Measurements from ENCODE around the gene GLIS1. TPM values are rescaled to one million over a fixed set of nuclear protein-coding genes. Genes with fewer than 3 reads are reported as not detected.

GLIS1 gene
- total and polyA plus RNA-seq, 7 donors: 0.03 to 0.40 (median 0.15) TPM

GRCh38 chr1:53524428-53525375 is 214.3 kb downstream of the GLIS1 start:
- Histone ChIP-seq H3K9me3 (no peaks in the 10 kb centered on the region), H3K27me3 (ENCODE audit: insufficient read depth in 3 of 3, low read length in 2 of 3) (no peaks in the 10 kb centered on the region), H3K4me3 (no peak overlapping the region), H3K27ac (no peak overlapping the region), H3K36me3 (ENCODE audit: insufficient read depth in 1 of 2, low read depth in 1 of 2) (no peaks in the 10 kb centered on the region), H3K4me1 (no peaks in the 10 kb centered on the region)
- no peak for TF ChIP-seq CTCF (IDR thresholded peaks at IDR 0.05)
- WGBS, 3 donors: 45 to 59% (median 51%) methylated on average over 35 of the region's 35 CpGs
- DNase-seq: peak in 1 of 2 donors; percentile 65
- intact Hi-C loops (cut with DNase I): no loop called here
- peak; percentile 21 to 72 (median 50) for ATAC-seq

GRCh38 chr1:53521924-53522552 is 216.9 kb downstream of the GLIS1 start:
- ATAC-seq (peak in 2 of 4 donors; percentile 37 to 45), DNase-seq (no peak)
- no peaks in the 10 kb centered on the region for H3K27me3 ChIP-seq (ENCODE audit: insufficient read depth in 3 of 3, low read length in 2 of 3)
- no peaks in the 10 kb centered on the region for H3K36me3 ChIP-seq (ENCODE audit: insufficient read depth in 1 of 2, low read depth in 1 of 2)
- intact Hi-C loops (cut with DNase I): no loop called here
- H3K4me1 ChIP-seq: no peaks in the 10 kb centered on the region
- no peak overlapping the region for H3K27ac ChIP-seq
- H3K4me3 ChIP-seq: no peak overlapping the region
- no peak for TF ChIP-seq CTCF (IDR thresholded peaks at IDR 0.05)
- WGBS, 3 donors: 32 to 45% (median 32%) methylated on average over 11 of the region's 11 CpGs
- H3K9me3 ChIP-seq: no peaks in the 10 kb centered on the region

- no peaks in the 10 kb centered on the region for H3K9me3 ChIP-seq
- H3K36me3 ChIP-seq (ENCODE audit: insufficient read depth in 1 of 2, low read depth in 1 of 2): no peaks in the 10 kb centered on the region
- no peaks in the 10 kb centered on the region for H3K27me3 ChIP-seq (ENCODE audit: insufficient read depth in 3 of 3, low read length in 2 of 3)
- no peak overlapping the region for H3K27ac ChIP-seq
- 93 to 94% (median 93%) methylated on average over 13 of the region's 13 CpGs for WGBS, 3 donors
- intact Hi-C loops (cut with DNase I): no loop called here
- DNase-seq (no peak), ATAC-seq (no peak)
- no peak for TF ChIP-seq CTCF (IDR thresholded peaks at IDR 0.05)
- H3K4me1 ChIP-seq: no peaks in the 10 kb centered on the region
- H3K4me3 ChIP-seq: no peak overlapping the region
Observed at GRCh38 chr1:53520481-53520880, 218.5 kb downstream of the GLIS1 start.

GRCh38 chr1:53519421-53519820 is 219.5 kb downstream of the GLIS1 start:
- intact Hi-C loops (cut with DNase I): no loop called here
- no peaks in the 10 kb centered on the region for H3K4me1 ChIP-seq
- TF ChIP-seq CTCF (IDR thresholded peaks at IDR 0.05): no peak
- no peak overlapping the region for H3K27ac ChIP-seq
- WGBS, 3 donors: 19 to 32% (median 23%) methylated on average over 8 of the region's 8 CpGs
- no peaks in the 10 kb centered on the region for H3K9me3 ChIP-seq
- H3K36me3 ChIP-seq (ENCODE audit: insufficient read depth in 1 of 2, low read depth in 1 of 2): no peaks in the 10 kb centered on the region
- no peaks in the 10 kb centered on the region for H3K27me3 ChIP-seq (ENCODE audit: insufficient read depth in 3 of 3, low read length in 2 of 3)
- ATAC-seq: peak in 3 of 4 donors; percentile 57 to 84 (median 64)
- no peak overlapping the region for H3K4me3 ChIP-seq
- DNase-seq: no peak
